ENCODE results near the gene DPP7.
"Not testable (repeated sequence)": the region's sequence is repeated elsewhere in the genome, so short reads cannot be mapped to it uniquely, and the experiment has no call there.

The DPP7 gene

DNA sequence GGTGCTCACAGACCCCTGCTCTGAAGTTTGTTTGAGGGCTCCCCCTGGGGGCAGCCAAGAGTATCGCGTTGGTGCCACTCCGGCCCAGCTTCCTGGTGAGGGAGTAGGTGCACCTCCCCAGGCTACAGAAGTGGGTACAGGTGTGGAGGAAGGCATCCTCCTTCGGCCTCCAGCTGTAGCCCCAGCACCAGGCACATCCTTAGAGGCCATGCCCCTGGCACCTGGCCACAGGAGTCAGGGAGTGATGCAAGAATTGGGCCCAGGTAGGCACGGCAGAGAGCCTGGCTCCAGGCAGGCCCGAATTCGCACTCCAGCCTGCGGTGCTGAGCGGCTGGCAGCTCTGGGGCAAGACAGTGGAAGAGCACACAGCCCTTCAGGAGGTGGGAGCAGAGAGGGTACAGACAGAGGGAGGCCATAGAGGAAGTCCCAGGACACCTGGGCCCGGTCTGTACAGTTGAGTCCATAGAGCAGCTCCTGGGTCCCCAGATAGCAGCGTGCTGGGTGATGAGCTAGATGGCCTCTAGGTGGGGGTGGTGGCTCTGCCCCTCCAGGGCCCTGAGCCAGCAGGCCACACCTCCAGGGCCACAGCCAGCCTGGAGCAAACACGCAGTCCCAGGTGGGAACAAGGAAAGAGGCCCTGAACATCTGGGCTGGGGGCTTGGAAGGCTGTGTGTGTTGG, 46.5 kb downstream of the DPP7 start:
- H3K4me1 Mint-ChIP-seq, result peaks cover 30% of the 10 kb centered on the region
- DNase-seq (ENCODE audit: low spot score in 2 of 2) (peak; percentile 83 to 91), ATAC-seq (peak; percentile 67)
- peaks cover 12% of the 10 kb centered on the region for H3K36me3 Mint-ChIP-seq
- H3K4me3 Mint-ChIP-seq, result peak overlapping the region; percentile 82
- H3K9me3 Mint-ChIP-seq, result no peaks in the 10 kb centered on the region
- peak overlapping the region; percentile 81 for H3K27ac Mint-ChIP-seq

DNA sequence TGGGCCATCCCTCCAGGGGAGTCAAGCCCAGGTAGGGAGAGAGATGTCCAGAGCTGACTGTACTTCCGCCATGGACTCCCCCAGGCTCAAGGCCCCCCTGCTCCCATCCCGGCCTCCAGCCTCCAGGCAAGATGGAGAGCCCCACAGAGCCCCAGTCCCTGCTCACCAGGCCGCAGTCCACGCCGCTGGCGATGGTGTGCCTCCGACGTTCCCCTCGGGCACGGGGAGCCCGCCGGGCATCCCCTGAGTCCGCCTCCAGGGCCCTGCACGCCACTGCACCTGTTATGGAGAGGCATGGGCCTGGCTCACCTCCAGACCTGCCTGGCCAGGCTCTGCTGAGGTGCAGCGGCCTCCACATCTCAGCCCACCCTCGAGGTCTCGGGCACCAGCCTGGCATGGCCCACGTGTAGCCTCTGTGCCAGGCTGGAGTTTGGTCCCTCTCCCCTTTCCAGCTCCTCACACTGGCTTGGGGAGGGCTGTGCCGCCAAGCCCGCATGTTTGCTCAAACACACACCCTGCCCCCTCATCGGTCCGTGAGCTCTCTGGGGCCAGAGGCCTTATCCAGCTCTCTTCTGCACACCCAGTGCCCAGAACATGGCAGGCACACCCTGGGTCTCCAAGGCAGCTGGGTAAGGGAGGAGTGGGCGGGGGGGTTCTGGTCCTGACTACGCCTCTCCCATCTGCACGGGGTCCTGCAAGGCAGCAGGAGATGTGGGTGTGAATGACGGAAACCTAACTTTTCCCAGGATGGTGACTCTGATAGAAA, 48.3 kb downstream of the DPP7 start:
- Mint-ChIP-seq H3K9me3 (no peaks in the 10 kb centered on the region), H3K4me3 (no peak overlapping the region), H3K4me1 (peaks cover 20% of the 10 kb centered on the region), H3K36me3 (peaks cover 10% of the 10 kb centered on the region), H3K27ac (no peak overlapping the region)
- ATAC-seq (no peak), DNase-seq (ENCODE audit: low spot score in 2 of 2) (no peak)

DNA sequence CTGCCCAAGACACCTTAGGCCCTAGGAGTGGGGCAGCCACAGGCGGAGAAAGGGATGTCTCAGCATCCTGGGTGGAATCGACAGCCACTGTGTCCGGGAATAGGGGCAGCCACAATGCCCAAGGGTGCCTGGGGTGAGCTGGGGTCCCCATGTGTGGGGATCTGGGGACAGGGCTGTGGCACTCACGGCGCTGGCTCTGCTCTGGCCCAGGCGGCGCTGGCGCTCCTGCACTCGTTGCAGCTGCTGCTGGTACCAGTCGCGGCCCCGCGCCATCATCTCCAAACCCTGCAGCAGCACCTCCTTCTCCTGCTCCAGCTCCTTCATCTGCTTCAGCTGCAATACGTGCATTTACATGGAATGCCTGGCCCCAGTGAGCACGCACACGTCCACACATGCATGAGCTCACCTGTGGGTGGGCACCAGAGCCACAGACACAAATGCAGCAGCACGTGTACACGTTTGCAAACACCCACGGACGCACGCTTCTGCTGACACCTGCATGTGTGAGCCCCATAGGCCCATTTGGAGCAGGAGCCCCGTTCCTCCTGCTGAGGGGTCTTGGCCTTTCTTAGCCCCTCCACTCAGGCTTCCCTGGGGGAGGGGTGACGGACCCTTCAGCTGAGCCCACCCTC, 49.1 kb downstream of the DPP7 start:
- Mint-ChIP-seq H3K4me3 (no peak overlapping the region), H3K4me1 (peaks cover 13% of the 10 kb centered on the region), H3K27ac (no peak overlapping the region), H3K36me3 (peaks cover 3% of the 10 kb centered on the region), H3K9me3 (no peaks in the 10 kb centered on the region)
- ATAC-seq (no peak), DNase-seq (ENCODE audit: low spot score in 2 of 2) (no peak)

DNA sequence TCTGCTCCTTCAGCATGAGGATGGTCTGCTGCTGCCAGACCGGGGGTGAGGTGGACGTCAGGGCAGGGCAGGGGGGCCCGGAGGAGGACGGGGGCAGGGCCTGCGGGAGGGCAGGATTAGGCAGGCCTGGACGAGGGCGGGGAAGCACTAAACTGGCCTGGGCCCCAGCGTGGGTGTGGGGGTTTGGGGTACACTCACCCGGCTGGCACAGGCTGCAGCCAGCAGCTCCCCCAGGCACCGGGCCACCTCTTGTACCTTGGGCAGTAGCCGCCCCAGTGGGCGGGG, 49.7 kb downstream of the DPP7 start:
- ATAC-seq, result no peak
- no peak for DNase-seq (ENCODE audit: low spot score in 2 of 2)
- no peak overlapping the region for H3K4me3 Mint-ChIP-seq
- no peaks in the 10 kb centered on the region for H3K9me3 Mint-ChIP-seq
- H3K36me3 Mint-ChIP-seq, result no peaks in the 10 kb centered on the region
- H3K4me1 Mint-ChIP-seq, result peaks cover 13% of the 10 kb centered on the region
- no peak overlapping the region for H3K27ac Mint-ChIP-seq

DNA sequence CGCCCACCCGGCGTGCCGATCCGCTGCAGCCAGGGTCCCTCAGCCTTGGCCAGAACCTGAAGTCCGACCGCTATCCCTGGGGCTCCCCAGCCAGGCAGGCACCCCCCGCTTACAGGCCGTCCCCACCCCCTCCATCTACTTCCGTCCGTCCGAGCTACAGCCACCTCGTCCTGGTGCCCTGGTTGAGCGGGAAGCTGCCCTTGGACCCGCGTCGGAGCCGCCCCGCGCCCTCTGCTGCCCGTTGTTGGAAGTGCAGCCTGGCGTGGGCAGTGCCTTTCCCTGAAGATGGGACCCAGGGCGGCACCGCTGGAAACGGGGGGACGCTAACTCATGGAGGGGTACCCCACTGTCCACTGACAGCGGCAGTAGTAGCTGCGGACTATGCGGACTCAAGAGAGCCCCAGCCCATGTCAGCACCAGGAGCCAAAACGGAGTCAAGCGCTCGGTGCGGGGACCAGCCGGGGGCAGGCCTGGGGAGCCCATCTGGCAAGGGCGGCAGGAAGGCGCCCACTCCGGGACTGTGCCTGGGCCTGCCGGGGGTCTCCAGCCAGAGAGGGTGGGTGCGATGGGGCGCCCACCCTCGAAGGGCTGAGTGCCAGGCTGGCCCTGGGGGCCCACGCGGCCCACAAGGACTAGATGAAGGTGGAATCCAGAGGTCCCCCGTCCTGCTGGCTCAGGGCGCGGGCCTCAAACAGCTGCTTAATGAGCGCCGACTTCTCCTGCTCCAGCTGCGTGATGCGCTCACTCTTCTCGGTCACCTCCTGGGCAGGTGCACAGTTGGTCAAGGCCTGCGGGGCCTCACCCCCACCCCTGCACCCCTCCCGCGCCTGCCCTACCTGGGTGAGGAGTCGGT, 50.3 kb downstream of the DPP7 start:
- no peaks in the 10 kb centered on the region for H3K36me3 Mint-ChIP-seq
- no peak overlapping the region for H3K27ac Mint-ChIP-seq
- ATAC-seq (peak; percentile 27), DNase-seq (ENCODE audit: low spot score in 2 of 2) (peak; percentile 67 to 86)
- peaks cover 13% of the 10 kb centered on the region for H3K4me1 Mint-ChIP-seq
- H3K4me3 Mint-ChIP-seq, result no peak overlapping the region
- H3K9me3 Mint-ChIP-seq, result no peaks in the 10 kb centered on the region

DNA sequence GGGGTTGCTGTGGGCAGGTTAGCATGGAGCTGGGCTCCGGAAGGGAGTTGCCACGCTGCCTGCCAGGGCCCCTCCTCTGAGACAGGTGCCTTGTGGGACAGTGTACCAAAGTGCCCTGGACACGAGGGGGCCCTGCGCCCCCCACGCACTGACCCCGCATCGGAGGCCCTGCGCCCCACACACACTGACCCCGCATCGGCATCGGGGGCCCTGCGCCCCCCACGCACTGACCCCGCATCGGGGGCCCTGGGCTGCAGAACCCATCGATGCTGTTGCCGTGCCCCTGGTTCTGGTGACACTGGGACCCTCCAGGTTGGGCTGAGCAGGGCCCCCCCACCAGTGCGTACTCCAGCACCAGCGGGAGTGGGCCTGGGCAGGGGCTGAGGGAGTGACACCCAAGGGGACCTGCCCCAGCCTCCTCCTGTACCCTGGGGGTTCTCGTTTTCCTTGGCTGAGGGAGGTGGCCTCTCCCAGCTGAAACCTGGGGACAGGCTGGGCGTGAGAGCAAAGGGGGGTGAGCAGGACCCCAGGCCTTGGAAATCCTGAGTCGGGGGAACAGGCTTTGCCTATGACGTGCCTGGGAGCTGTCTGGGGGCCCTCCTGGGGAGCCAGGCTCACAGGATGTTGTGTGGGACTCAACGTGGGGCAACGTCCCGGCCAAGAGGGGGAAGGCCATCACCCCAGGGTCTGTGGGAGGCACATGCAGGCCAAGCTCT, 51.1 kb downstream of the DPP7 start:
- Mint-ChIP-seq H3K27ac (no peak overlapping the region), H3K9me3 (no peaks in the 10 kb centered on the region), H3K4me1 (peaks cover 13% of the 10 kb centered on the region), H3K4me3 (no peak overlapping the region), H3K36me3 (no peaks in the 10 kb centered on the region)
- ATAC-seq, result no peak
- no peak for DNase-seq (ENCODE audit: low spot score in 2 of 2)

DNA sequence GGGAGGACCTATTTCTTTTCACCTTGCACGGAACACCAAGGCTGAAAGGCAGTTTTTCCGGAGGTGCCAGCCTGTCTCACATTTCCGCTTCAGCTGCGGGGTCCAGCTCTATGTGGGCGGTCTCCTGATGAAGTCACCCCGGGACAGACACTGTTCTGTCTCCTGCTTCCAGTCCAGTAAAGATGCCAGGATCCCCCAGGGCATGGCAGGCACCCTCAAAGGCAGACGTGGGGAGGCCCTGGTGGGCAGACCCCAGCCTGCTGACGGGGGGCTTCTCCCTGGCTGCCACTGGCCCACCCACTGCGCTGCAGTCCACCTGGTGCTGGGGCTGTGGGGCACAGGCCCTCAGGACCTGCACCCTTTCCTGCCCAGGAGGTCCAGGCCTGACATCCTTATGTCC, 51.7 kb downstream of the DPP7 start:
- not testable (repeated sequence) for H3K4me3 Mint-ChIP-seq; ATAC-seq; H3K36me3 Mint-ChIP-seq; H3K9me3 Mint-ChIP-seq; H3K27ac Mint-ChIP-seq; DNase-seq (ENCODE audit: low spot score in 2 of 2); H3K4me1 Mint-ChIP-seq

DNA sequence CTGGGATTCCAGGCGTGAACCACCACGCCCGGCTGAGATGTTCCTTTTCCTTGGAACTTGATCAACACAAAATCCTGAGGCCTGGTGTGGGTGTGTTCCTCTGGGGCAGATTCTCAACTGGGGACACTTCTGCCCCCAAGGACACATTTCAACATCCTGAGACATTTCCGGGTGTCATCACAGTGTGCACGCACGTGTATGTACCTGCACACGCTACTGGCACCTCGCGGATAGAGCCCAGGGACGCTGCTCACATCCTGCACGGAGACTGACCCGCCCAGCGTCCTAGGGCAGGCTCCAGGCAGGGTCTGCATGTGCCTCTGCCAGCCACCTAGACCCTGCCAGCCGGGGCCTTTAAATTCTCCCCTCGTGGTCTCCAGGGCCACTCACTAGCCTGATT, 52.1 kb downstream of the DPP7 start:
- Mint-ChIP-seq H3K4me1 (peaks cover 6% of the 10 kb centered on the region), H3K27ac (no peak overlapping the region), H3K4me3 (no peak overlapping the region), H3K9me3 (no peaks in the 10 kb centered on the region), H3K36me3 (no peaks in the 10 kb centered on the region)
- no peak for DNase-seq (ENCODE audit: low spot score in 2 of 2)
- no peak for ATAC-seq
